HG03457 (cell line): ENCODE data around the gene ACER2.
"Not testable (repeated sequence)": the region's sequence is repeated elsewhere in the genome, so short reads cannot be mapped to it uniquely, and the experiment has no call there.

Experiments
- ATAC-seq: cut with Tn5 transposase; IDR thresholded peaks from one replicate; pipeline ENCODE4 v1.9.1; 2021; ENCODE audit warnings: moderate number of reproducible peaks; ENCODE audit not compliant: unreplicated experiment

Gene ACER2

DNA sequence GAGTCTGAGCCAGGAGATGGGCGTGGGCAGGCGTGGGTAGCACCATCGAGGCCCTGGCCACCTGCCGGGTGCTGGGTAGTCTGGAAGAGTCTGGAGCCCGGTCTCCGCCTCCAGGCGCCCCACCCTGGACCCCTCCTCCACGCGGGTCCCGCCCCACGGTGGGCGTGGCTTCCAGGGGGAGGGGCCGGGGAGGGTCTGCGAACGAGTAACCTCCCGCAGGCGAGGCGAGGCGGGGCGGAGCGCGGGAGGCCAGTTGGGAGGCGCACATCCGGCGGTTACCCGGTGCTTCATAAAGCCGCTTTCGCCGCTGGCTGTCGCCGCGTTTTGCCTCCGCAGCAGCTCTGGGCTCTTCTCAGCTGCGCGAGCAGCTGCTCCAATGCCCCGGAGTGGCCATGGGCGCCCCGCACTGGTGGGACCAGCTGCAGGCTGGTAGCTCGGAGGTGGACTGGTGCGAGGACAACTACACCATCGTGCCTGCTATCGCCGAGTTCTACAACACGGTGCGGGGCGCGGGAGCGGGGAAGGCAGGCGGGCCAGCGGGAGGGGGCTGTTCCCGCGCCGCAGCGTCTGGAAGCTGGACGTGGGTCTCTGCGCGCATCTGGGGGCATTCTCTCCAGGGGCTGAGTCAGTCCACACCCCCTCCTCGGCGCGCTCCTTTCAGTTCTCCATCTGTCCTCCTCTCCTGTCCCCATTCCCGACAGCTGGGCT lies at the start of gene ACER2:
ACER2 (plus strand) TSS at position 317 of the 708 bp plus-strand sequence; CDS start at position 393, 76 bp downstream.
- peak; percentile 95 for ATAC-seq

DNA sequence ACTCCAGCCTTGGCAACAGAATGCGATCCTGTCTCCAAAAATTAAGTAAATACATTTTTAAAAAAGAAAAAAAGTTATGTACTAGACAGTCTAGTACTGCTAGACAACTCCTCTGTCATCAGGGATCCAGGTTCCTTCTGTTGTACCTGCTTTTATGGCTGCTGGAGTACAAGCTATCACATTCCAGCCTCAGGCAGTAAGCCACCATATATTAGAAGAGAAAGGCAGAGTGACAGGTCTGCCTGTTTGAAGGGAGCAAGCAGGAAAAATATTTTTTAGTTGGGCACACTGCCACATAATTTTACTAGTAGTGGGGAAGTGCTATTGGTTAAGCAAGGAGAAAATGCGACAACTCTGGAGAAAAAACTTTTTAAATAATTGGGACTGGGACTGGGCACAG lies 39.7 kb upstream of the ACER2 start:
- no peak for ATAC-seq

DNA sequence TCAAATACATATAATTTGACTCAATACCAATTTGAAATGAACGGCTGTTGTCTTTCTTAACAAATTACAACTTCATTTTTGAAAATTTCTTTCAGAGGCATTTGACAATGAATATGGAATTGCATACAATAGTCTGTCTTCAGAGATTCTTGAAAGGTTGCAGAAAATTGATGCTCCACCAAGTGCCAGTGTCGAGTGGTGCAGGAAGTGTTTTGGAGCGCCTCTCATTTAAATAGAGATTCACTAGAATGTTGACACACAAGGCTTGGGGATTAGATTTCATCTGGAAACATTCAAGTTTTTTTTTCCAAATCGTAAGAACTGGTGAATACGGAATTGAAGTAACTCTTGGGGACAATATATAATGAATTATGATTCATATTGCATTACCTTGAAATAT lies 36.9 kb upstream of the ACER2 start:
- ATAC-seq = no peak

DNA sequence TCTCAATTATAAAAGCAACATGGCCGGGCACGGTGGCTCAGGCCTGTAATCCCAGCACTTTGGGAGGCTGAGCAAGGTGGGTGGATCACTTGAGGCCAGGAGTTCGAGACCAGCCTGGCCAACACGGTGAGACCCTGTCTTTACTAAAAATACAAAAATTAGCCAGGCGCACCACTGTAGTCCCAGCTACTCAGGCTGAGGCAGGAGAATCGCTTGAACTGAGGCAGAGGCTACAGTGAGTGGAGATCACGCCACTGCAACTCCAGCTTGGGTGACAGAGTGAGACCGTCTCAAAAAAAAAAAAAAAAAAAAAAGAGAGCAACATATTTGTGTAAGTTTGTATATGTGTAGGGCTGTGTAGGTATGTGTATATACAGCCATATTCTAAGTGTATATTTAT lies 36.2 kb upstream of the ACER2 start:
- ATAC-seq = no peak

DNA sequence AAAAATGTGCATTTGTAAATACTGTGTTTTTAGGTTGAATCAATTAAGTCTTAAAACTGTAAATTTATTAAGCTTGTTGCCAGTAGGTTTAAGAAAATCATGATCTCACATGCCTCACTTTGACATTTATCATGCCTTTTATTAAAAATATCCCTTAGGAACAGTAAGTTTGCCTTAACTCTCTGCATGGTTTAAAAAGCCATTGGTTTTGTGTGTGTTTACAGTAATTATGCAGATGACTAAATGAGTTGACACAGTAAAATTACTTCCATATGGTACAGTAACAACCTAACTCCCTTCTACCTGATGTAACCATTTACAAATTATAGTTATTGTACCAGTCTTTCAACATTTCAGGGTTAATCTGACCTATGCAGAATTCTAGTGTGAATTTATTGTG lies 35.3 kb upstream of the ACER2 start:
- no peak for ATAC-seq

DNA sequence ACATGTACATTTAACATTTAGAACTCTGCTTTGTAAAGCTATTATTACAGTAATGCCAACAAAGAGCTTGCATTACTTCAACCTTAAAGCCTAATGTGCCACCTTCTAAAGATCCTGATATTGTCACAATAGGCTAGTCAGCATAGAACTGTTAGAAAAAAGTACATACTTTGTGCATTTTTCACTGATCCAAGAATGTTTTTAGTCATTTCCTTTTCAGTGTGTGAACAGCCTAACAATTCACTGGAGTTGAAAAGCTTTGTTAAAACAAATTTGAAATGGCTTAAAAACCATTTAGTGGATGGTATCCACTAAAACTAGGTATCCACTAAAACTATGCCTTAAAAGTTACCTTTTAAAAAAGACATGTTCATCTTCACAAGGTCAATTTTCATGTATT lies 33.3 kb upstream of the ACER2 start:
- ATAC-seq = no peak

DNA sequence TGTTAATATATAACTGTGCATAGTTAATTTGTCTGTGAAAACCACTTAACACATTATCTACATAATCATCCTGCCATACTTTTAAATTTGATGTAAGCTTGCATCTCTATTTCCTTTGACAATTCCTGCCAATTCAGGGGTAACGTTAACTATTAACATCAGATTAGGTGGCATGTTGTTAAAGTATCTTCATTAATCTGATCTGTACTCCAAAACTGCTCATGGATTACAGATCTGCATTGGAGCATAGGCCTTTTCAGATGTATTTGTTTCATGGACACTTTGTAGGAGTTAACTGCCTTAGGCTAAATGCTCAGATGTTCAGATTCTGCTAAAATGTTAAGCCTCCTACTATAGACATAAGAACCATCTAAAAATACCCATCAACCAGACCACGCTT lies 31.9 kb upstream of the ACER2 start:
- no peak for ATAC-seq

DNA sequence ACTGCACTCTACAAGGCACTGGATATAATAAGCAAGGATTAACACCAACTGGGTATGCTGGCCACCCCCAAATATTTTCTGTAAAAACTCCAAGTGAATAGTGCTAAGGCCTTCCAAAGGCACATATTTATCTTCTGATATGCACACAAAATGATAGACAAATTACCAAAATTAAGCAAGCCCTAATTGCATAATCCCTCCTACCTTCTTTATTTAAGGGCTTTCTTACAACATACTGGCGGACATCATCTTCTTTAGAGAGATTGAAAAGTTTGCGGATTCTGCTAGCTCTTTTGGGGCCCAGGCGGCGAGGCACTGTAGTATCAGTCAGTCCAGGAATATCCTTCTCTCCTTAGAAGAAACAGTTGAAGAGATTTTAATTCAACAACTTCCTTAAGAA lies 30.6 kb upstream of the ACER2 start:
- no peak for ATAC-seq

DNA sequence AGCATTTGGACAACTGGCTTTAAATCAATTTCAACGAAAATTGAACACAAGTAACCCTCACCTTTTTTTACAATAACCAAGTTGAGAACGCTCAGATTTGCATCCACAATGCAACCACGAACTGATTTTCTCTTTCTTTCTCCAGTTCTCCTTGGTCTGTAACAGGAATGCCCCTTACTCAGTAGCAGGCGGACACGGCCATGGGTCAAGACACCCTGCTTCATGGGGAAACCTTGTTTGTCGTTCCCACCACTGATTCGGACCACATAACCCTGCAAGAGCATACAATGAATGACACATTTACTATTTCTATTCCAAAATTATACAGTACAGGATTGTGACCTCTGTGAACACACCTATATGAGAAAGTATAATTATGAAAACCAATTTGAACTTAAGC lies 30.2 kb upstream of the ACER2 start:
- no peak for ATAC-seq

DNA sequence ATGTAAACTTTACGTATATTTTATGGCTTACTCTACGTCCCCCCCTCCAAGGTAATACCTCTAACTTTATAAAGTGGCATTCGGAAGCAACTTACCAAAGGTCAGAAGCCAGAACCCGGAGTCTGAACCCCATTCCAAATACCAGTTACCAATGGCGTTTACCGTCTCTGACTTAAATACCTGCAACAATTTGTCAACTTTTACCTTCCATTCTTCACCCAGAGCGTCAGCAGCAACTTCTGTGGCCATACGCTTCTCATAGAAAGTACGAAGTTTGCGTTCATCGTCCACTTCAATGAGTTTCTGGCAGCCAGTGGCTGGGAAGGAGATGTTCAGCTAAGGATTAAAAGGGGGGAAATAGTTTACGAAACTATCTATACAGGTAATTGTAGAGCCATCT lies 29.5 kb upstream of the ACER2 start:
- ATAC-seq = no peak

DNA sequence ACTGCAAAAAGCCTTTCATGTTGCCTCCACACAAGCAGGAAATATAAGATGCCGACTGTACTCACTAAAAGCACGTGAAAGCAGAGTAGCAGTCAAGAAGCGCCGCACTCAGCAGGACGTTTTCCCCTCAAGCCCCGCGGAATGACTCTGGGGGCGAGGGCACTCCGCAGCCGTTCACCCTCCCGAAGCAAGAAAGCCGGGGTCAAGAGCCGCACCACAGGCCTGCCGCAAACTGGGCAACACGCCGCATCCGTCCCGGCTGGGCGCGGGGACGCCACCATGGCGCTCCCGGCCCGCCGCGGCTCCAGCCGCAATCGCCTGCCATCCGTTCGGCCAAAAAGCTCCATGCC lies 29.1 kb upstream of the ACER2 start:
- ATAC-seq = peak; percentile 28

DNA sequence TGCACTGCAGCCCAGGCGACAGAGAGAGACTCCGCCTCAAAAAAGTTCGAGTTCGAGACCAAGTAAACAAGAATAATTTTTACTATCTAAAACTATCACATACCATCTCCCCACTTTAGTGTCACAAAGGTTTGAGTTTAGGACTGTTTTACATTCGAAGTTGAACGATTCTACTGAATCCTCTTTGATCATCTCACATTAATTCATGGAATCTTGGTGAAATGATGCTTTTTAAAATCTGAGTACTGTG lies 28.1 kb upstream of the ACER2 start:
- ATAC-seq = no peak

DNA sequence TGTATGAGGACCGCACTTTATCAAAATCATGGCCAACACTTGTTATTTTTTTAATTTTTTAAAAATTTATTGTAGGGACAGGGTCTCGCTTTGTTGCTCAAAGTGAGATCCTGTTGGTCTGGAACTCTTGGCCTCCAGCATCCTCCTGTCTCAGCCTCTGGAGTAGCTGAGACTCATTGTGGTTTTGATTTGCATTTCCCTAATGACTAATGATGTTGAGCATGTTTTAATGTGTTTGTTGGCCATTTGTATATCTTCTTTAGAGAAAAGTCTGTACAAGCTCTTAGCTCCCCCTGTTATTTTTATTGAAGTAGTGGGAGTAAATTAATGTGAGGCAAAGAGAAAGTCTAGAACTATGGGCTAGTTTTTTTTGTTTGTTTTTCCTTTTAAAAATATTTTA lies 27.2 kb upstream of the ACER2 start:
- no peak for ATAC-seq

DNA sequence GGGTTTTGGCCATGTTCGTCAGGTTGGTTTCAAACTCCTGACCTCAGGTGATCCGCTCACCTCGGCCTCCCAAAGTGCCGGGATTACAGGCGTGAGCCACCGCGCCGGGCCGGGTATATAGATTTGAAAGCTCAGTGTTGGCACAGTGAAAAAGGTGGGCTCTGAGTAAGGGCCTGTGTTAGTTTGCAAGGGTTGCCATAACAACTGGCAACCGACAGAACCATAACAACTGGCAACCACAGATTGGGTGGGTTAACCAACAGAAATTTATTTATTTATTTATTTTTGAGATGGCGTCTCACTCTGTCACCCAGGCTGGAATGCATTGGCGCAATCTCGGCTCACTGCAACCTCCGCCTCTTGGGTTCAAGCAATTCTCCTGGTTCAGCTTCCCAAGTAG lies 23.6 kb upstream of the ACER2 start:
- ATAC-seq = not testable (repeated sequence)

DNA sequence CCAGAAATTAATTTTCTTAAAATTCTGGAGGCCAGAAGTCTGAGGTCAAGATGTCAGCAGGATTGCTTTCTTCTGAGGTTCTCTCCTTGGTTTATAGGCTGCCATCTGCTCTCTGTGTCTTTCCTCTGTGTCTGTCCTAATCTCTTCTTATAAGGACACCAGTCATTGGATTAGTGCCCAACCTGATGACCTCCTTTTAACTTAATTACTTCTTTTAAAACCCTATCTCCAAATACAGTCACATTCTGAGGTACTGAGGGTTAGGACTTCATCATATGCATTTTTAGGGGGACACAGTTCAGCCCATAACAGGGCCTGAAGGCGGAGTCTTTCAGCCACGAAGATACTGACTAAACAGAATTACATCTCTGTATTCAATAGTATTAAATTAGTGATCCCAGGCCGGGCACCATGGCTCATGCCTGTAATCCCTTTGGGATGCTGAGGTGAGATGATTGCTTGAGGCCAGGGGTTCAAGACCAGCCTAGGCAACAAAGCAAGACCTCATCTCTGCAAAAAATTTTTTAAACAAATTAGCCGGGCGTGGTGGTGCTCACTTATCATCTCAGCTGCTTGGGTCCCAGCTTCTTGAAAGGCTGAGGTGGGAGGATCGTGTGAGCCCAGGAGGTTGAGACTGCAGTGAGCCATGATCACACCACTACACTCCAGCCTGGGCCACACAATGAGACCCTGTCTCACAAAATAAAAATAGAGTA lies 22.9 kb upstream of the ACER2 start:
- ATAC-seq = no peak

DNA sequence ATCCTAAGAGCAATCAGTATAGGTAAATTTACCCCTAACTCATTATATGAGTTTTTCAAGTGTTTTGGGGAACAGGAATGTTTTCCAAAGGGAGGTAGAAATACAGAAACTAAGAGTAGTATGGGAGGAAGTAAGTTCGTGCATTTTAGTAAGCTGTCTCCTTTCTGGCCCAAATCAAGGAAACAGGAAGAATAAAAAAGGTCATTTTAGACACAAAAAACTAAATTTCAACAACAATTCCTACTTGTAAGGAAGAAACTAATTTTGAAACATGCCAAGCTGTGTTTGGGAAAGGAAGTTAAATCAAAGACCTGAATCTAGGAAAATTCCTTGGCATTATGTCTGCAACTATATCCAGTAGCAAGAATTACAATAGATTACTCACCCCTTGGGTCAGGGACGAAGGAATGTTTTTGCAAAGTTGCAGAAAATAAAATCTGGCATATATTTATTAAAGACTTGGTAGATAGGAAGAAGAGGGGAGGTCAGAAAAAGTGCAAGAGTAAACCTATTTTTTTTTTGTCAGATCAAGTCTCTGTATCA lies 22.2 kb upstream of the ACER2 start:
- no peak for ATAC-seq

DNA sequence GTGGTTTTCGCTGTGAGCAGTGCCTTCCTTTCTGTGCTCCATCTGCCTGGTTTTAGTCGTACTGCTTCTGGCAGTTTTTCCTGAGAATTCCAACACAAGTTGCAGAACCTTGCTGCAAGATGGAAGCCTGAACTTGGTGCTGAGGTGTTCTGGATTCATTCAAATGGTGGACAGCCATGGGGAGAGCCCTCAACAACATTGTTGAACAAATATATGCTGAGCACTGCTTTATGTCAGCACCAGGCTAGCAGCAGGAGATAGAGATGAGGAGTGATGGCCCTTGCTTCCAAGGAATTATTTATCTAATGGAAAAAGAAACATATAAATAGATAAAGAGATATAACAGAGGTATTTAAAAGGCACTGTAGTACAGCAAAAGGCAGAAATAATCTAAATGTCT lies 21.5 kb upstream of the ACER2 start:
- no peak for ATAC-seq

DNA sequence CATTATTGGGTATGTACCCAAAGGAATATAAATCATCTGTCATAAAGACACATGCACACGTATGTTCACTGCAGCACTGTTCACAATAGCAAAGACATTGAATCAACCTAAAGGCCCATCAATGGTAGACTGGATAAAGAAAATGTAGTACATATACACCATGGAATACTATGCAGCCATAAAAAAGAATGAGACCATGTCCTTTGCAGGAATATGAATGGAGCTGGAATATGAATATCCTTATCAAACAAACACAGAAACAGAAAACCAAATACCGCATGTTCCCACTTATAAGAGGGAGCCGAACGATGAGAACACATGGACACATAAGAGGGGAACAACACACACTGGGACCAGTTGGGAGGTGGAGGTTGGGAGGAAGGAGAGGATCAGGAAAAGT lies 19.3 kb upstream of the ACER2 start:
- not testable (repeated sequence) for ATAC-seq

DNA sequence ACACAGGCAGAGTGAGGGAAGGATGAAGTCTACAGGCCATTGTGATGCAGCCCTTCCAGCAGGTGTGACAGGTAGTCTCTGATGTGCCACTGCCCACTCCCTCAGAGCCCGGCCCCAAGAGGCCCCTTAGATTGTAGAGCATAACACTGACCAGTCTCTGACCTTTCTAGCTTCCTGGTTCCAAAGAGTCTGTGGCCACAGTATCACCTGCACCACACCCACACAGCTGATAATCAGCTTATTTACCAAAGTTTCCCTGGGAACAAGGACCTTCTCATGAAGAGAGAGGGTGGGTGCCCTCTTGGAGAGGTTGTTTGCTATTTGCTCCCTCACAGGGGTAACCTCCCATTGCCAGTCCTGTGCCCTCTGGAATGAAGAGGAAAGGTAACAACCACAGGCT lies 11.0 kb upstream of the ACER2 start:
- ATAC-seq = no peak

DNA sequence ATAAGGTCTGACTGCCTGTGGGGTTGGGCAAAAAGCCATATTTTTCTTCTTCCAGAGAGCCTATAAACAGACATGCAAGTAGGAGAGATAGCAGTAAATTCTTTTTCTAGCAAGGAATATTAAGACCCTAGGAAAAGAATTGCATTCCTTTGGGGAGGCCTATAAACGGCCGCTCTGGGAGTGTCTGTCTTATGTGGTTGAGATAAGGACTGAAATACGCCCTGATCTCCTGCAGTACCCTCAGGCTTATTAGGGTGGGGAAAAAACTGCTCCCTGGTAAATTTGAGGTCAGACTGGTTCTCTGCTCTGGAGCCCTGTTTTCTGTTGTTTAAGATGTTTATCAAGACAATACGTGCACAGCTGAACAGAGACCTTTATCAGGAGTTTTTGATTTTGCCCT lies 5.6 kb upstream of the ACER2 start:
- not testable (repeated sequence) for ATAC-seq

DNA sequence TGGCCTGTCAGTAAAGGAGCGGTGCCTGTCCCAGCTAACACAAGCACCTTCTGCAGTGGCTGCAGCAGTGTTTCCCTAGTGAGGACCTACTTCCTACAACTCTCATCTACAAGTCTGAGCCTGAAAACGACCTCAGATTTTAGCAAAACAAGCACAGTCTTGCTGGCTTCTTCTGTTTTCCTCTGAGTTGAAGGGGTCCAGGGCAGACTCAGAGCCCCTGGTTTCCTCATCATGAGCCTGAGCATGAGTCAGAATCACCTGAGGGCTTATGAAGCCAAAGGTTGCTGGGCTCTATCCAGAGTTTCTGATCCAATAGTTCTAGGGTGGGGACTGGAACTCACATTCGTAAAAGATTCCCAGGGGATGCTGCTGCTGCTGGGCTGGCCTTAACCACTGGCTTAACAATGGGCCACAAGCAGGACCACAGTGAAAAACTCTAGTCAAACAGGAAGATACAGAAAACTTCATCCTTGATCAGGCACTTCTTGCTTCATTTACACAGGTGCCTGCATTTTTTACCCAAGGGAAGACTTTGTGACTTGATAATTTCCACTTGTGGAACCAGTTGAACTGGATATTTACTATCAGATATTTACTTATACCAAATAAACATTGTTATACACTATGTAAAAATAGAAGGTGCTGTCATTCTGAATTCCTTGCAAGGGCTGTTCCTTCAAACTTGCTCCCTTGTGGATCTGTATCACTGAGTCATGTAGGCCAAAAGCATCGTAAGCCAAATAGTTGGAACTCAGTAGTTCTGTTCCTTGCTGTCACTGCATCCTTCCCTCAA lies 4.3 kb upstream of the ACER2 start:
- no peak for ATAC-seq

DNA sequence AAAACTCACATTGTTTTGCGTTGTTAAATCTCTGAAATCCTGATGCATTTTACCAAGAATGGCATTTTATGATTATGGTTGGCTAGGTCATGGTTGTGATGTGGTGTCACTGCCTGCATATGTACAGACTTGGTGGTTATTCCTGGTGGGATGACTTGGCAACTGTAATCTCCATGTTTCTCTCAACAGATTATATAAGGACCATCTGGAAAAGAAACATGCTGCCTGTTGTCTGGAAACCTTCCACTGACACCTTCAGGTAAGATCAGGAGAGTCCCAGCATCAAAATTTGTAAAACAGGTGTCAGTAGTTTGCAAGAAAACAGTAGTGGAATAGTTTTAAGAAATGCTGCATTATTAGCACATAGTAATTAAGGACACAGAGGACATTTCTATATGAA lies 3.0 kb upstream of the ACER2 start:
- no peak for ATAC-seq
